ENCODE results near the gene C2orf72. TPM values are rescaled to one million over a fixed set of nuclear protein-coding genes. Genes with fewer than 3 reads are reported as not detected.

C2orf72 gene
- total and polyA plus RNA-seq, 2 of the 13 experiments (the other 11 are each of a cell fraction or from before 2014, with no cell fraction given): 147 to 203 TPM

DNA sequence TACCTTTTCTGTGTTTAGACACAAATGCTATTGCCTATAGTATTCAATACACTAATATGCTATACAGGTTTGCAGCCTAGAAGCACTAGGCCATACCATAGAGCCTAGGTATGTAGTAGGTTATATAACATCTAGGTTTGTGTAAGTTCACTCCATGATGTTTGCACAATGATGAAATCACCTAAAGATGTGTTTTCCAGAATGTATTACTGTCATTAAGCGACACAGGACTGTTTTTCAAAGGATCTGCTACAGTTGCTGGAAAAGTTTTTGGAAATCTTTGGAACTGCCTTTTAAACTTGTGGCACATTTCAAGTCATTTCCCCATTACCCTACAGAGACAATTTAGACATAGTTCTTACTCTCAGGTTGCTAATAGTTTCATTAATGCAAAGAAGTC lies 28.6 kb downstream of the C2orf72 start (continued):
- no peak for TF ChIP-seq CBX5 (CRISPR knock-in tag; IDR thresholded peaks at IDR 0.05; ENCODE audit: borderline replicate concordance)
- no peak for TF ChIP-seq ARID2 (CRISPR knock-in tag; IDR thresholded peaks at IDR 0.05; ENCODE audit: borderline replicate concordance)
- peak; percentile 51; the same call in 1 of the 2 replicates for TF ChIP-seq ZNF24 (IDR thresholded peaks at IDR 0.05)
- 0 out of 2 replicates have a peak, but pooled peaks have one; percentile 31 for TF ChIP-seq HOXA5 (CRISPR knock-in tag; IDR thresholded peaks at IDR 0.05)
- TF ChIP-seq, protein P1, sequence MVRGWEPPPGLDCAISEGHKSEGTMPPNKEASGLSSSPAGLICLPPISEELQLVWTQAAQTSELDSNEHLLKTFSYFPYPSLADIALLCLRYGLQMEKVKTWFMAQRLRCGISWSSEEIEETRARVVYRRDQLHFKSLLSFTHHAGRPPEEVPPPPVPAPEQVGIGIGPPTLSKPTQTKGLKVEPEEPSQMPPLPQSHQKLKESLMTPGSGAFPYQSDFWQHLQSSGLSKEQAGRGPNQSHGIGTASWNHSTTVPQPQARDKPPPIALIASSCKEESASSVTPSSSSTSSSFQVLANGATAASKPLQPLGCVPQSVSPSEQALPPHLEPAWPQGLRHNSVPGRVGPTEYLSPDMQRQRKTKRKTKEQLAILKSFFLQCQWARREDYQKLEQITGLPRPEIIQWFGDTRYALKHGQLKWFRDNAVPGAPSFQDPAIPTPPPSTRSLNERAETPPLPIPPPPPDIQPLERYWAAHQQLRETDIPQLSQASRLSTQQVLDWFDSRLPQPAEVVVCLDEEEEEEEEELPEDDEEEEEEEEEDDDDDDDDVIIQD (CRISPR knock-in tag; IDR thresholded peaks at IDR 0.05; ENCODE audit: low read depth): peak; percentile 78
- no peak for TF ChIP-seq SOX6 (IDR thresholded peaks at IDR 0.05)
- TF ChIP-seq SOX6 (CRISPR knock-in tag; IDR thresholded peaks at IDR 0.05): peak; percentile 52; the same call in 1 of the 2 replicates
- TF ChIP-seq ZNF792 (CRISPR knock-in tag; IDR thresholded peaks at IDR 0.05): peak; percentile 52; the same call in 1 of the 2 replicates
- TF ChIP-seq, protein P2, sequence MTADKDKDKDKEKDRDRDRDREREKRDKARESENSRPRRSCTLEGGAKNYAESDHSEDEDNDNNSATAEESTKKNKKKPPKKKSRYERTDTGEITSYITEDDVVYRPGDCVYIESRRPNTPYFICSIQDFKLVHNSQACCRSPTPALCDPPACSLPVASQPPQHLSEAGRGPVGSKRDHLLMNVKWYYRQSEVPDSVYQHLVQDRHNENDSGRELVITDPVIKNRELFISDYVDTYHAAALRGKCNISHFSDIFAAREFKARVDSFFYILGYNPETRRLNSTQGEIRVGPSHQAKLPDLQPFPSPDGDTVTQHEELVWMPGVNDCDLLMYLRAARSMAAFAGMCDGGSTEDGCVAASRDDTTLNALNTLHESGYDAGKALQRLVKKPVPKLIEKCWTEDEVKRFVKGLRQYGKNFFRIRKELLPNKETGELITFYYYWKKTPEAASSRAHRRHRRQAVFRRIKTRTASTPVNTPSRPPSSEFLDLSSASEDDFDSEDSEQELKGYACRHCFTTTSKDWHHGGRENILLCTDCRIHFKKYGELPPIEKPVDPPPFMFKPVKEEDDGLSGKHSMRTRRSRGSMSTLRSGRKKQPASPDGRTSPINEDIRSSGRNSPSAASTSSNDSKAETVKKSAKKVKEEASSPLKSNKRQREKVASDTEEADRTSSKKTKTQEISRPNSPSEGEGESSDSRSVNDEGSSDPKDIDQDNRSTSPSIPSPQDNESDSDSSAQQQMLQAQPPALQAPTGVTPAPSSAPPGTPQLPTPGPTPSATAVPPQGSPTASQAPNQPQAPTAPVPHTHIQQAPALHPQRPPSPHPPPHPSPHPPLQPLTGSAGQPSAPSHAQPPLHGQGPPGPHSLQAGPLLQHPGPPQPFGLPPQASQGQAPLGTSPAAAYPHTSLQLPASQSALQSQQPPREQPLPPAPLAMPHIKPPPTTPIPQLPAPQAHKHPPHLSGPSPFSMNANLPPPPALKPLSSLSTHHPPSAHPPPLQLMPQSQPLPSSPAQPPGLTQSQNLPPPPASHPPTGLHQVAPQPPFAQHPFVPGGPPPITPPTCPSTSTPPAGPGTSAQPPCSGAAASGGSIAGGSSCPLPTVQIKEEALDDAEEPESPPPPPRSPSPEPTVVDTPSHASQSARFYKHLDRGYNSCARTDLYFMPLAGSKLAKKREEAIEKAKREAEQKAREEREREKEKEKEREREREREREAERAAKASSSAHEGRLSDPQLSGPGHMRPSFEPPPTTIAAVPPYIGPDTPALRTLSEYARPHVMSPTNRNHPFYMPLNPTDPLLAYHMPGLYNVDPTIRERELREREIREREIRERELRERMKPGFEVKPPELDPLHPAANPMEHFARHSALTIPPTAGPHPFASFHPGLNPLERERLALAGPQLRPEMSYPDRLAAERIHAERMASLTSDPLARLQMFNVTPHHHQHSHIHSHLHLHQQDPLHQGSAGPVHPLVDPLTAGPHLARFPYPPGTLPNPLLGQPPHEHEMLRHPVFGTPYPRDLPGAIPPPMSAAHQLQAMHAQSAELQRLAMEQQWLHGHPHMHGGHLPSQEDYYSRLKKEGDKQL (CRISPR knock-in tag; IDR thresholded peaks at IDR 0.05; ENCODE audit: low read depth): 0 out of 2 replicates have a peak, but pooled peaks have one; percentile 40
- peak; percentile 96 for TF ChIP-seq ZNF12 (CRISPR knock-in tag; IDR thresholded peaks at IDR 0.05)
- TF ChIP-seq HMG20A (CRISPR knock-in tag; IDR thresholded peaks at IDR 0.05; ENCODE audit: borderline replicate concordance): peak; percentile 77
- no peak for TF ChIP-seq ZNF549 (CRISPR knock-in tag; IDR thresholded peaks at IDR 0.05)
- TF ChIP-seq RXRB (CRISPR knock-in tag; IDR thresholded peaks at IDR 0.05; ENCODE audit: borderline replicate concordance): peak; percentile 94
- TF ChIP-seq, protein P3, sequence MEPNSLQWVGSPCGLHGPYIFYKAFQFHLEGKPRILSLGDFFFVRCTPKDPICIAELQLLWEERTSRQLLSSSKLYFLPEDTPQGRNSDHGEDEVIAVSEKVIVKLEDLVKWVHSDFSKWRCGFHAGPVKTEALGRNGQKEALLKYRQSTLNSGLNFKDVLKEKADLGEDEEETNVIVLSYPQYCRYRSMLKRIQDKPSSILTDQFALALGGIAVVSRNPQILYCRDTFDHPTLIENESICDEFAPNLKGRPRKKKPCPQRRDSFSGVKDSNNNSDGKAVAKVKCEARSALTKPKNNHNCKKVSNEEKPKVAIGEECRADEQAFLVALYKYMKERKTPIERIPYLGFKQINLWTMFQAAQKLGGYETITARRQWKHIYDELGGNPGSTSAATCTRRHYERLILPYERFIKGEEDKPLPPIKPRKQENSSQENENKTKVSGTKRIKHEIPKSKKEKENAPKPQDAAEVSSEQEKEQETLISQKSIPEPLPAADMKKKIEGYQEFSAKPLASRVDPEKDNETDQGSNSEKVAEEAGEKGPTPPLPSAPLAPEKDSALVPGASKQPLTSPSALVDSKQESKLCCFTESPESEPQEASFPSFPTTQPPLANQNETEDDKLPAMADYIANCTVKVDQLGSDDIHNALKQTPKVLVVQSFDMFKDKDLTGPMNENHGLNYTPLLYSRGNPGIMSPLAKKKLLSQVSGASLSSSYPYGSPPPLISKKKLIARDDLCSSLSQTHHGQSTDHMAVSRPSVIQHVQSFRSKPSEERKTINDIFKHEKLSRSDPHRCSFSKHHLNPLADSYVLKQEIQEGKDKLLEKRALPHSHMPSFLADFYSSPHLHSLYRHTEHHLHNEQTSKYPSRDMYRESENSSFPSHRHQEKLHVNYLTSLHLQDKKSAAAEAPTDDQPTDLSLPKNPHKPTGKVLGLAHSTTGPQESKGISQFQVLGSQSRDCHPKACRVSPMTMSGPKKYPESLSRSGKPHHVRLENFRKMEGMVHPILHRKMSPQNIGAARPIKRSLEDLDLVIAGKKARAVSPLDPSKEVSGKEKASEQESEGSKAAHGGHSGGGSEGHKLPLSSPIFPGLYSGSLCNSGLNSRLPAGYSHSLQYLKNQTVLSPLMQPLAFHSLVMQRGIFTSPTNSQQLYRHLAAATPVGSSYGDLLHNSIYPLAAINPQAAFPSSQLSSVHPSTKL (CRISPR knock-in tag; IDR thresholded peaks at IDR 0.05): peak; percentile 90
- TF ChIP-seq, protein P4, sequence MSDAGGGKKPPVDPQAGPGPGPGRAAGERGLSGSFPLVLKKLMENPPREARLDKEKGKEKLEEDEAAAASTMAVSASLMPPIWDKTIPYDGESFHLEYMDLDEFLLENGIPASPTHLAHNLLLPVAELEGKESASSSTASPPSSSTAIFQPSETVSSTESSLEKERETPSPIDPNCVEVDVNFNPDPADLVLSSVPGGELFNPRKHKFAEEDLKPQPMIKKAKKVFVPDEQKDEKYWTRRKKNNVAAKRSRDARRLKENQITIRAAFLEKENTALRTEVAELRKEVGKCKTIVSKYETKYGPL (CRISPR knock-in tag; IDR thresholded peaks at IDR 0.05): peak; percentile 96
- peak; percentile 95 for TF ChIP-seq GATAD2A (CRISPR knock-in tag; IDR thresholded peaks at IDR 0.05)
- peak; percentile 91 for TF ChIP-seq CEBPB (IDR thresholded peaks at IDR 0.05; ENCODE audit: borderline replicate concordance, low read depth, low read length)
- no peak; the same call in 1 of the 2 replicates for TF ChIP-seq ZFX (CRISPR knock-in tag; IDR thresholded peaks at IDR 0.05; ENCODE audit: low read depth)
- TF ChIP-seq ATM (IDR thresholded peaks at IDR 0.05; ENCODE audit: borderline replicate concordance): peak; percentile 76; the same call in 1 of the 2 replicates
- peak; percentile 59; the same call in 1 of the 2 replicates for TF ChIP-seq THAP11 (CRISPR knock-in tag; IDR thresholded peaks at IDR 0.05)
- TF ChIP-seq ZNF333 (CRISPR knock-in tag; IDR thresholded peaks at IDR 0.05; ENCODE audit: borderline replicate concordance): no peak

Measured in HepG2 (cell line).